HG03103 (cell line): ENCODE measurements around the gene RHOBTB3.

Experiments
- ATAC-seq: cut with Tn5 transposase; IDR thresholded peaks from one replicate; pipeline ENCODE4 v1.9.1; 2021; ENCODE audit warnings: low read depth; ENCODE audit not compliant: unreplicated experiment

RHOBTB3 gene

GRCh38 chr5:95762652-95763041 lies 31.5 kb downstream of the RHOBTB3 start:
- ATAC-seq: no peak

- ATAC-seq: no peak
Observed at GRCh38 chr5:95763941-95764340, 32.8 kb downstream of the RHOBTB3 start.

- ATAC-seq: no peak
Observed at GRCh38 chr5:95768731-95769130, 37.6 kb downstream of the RHOBTB3 start.

GRCh38 chr5:95770830-95771708 lies 39.9 kb downstream of the RHOBTB3 start:
- no peak for ATAC-seq

GRCh38 chr5:95771892-95772291 lies 40.8 kb downstream of the RHOBTB3 start:
- ATAC-seq: no peak

- ATAC-seq: no peak
Observed at GRCh38 chr5:95773335-95774059, 42.4 kb downstream of the RHOBTB3 start.

GRCh38 chr5:95777441-95777840 lies 46.3 kb downstream of the RHOBTB3 start:
- ATAC-seq: no peak

- ATAC-seq: no peak
Observed at GRCh38 chr5:95778713-95779436, 47.7 kb downstream of the RHOBTB3 start.

GRCh38 chr5:95779611-95780010 lies 48.5 kb downstream of the RHOBTB3 start:
- no peak for ATAC-seq

GRCh38 chr5:95780597-95780996 lies 49.5 kb downstream of the RHOBTB3 start:
- no peak for ATAC-seq

- ATAC-seq: peak; percentile 97
Observed at GRCh38 chr5:95781101-95781583, 50.0 kb downstream of the RHOBTB3 start.

- no peak for ATAC-seq
Observed at GRCh38 chr5:95782181-95782580, 51.0 kb downstream of the RHOBTB3 start.

GRCh38 chr5:95783661-95784060 lies 52.5 kb downstream of the RHOBTB3 start:
- no peak for ATAC-seq

- ATAC-seq: no peak
Observed at GRCh38 chr5:95784514-95785302, 53.6 kb downstream of the RHOBTB3 start.

- ATAC-seq: no peak
Observed at GRCh38 chr5:95786821-95787418, 55.8 kb downstream of the RHOBTB3 start.

GRCh38 chr5:95788493-95788892 lies 57.4 kb downstream of the RHOBTB3 start:
- no peak for ATAC-seq

- ATAC-seq: no peak
Observed at GRCh38 chr5:95791751-95792150, 60.6 kb downstream of the RHOBTB3 start.

- ATAC-seq: no peak
Observed at GRCh38 chr5:95794070-95794516, 63.0 kb downstream of the RHOBTB3 start.

GRCh38 chr5:95797301-95797700 lies 66.2 kb downstream of the RHOBTB3 start:
- ATAC-seq: no peak

- ATAC-seq: no peak
Observed at GRCh38 chr5:95798048-95798447, 66.9 kb downstream of the RHOBTB3 start.
